ENCODE results near the gene CDKN2A. TPM values are rescaled to one million over a fixed set of nuclear protein-coding genes. Genes with fewer than 3 reads are reported as not detected.
A peak's percentile ranks its signal among the peaks of the same experiment; 100 is the strongest.

CDKN2A gene
- total and polyA plus RNA-seq, 2 donors (not counting 1 experiment from before 2014, with no cell fraction given), result 6.4 to 11.7 TPM

GRCh38 chr9:21972361-21972760, 21.8 kb downstream of the CDKN2A start:
- CTCF ChIA-PET, result interaction anchor here (5.4 kb wide), 1 partner anchor 36 kb away, joined by 43 read pairs; the partner anchor contains the start of gene CDKN2B
- peaks cover 29 to 42% of the 10 kb centered on the region in 2 donors for H3K4me1 ChIP-seq (ENCODE audit: control insufficient read depth in 2 of 2, insufficient read depth in 2 of 2, low read length in 2 of 2)
- no peak overlapping the region for H3K27ac Mint-ChIP-seq
- no peak for TF ChIP-seq EZH2 (IDR thresholded peaks at IDR 0.05; ENCODE audit: borderline replicate concordance, insufficient read depth, low read depth, low read length, poor library complexity, severe bottlenecking)
- no peak for TF ChIP-seq CTCF (IDR thresholded peaks at IDR 0.05)
- H3K9ac ChIP-seq (ENCODE audit: low read length), result no peak overlapping the region
- H2AFZ ChIP-seq (ENCODE audit: insufficient read depth, low read depth, low read length, poor library complexity, severe bottlenecking), result no peak overlapping the region
- peaks cover 25% of the 10 kb centered on the region for H3K4me1 Mint-ChIP-seq
- DNase-seq (no peak), ATAC-seq (ENCODE audit: low read depth) (no peak)
- H3K27ac ChIP-seq (ENCODE audit: low read length in 2 of 2), result no peak overlapping the region
- H3K4me3 Mint-ChIP-seq, result no peak overlapping the region
- no peak overlapping the region for H3K4me2 ChIP-seq (replicated peaks; ENCODE audit: low read depth, low read length, poor library complexity, severe bottlenecking)
- no peaks in the 10 kb centered on the region for H3K79me2 ChIP-seq (ENCODE audit: control insufficient read depth, insufficient read depth, low read length)
- POLR2A ChIA-PET, result interaction anchor here (0.6 kb wide), 1 partner anchor 22 kb away, joined by 3 read pairs; no protein-coding TSS in a partner anchor
- H3K36me3 ChIP-seq (replicated peaks in 1 of 2; ENCODE audit: control extremely low read depth in 1 of 2, control insufficient read depth in 1 of 2, extremely low read depth in 1 of 2, insufficient read depth in 2 of 2, low read length in 1 of 2), result no peaks in the 10 kb centered on the region
- no peak overlapping the region for H3K4me3 ChIP-seq (ENCODE audit: control extremely low read depth in 1 of 5, extremely low read depth in 1 of 5, insufficient read depth in 1 of 5, low read depth in 2 of 5, low read length in 4 of 5)
- H4K20me1 ChIP-seq (ENCODE audit: control insufficient read depth, insufficient read depth, low read length, poor library complexity, severe bottlenecking), result no peaks in the 10 kb centered on the region
- peaks cover 85% of the 10 kb centered on the region for H3K27me3 Mint-ChIP-seq
- intact Hi-C loops (cut with micrococcal nuclease), result loop anchor here (2.0 kb wide), 1 partner anchor 32 kb away; no protein-coding TSS in a partner anchor
- peaks cover 6 to 61% (median 36%) of the 10 kb centered on the region in 3 donors for H3K9me3 ChIP-seq (ENCODE audit: control extremely low read depth in 1 of 3, control insufficient read depth in 2 of 3, insufficient read depth in 1 of 3, low read length in 2 of 3)
- peaks cover 5% of the 10 kb centered on the region for H3K9me3 Mint-ChIP-seq (ENCODE audit: insufficient read depth)
- peaks cover 5 to 98% (median 87%) of the 10 kb centered on the region in 4 experiments for H3K27me3 ChIP-seq (replicated peaks in 1 of 4; ENCODE audit: control extremely low read depth in 1 of 4, control insufficient read depth in 3 of 4, insufficient read depth in 4 of 4, low read length in 3 of 4)

GRCh38 chr9:21970800-21971640, 23.2 kb downstream of the CDKN2A start:
- WGBS (ENCODE audit: insufficient coverage), result 16% methylated on average over 42 of the region's 45 CpGs
- Mint-ChIP-seq H3K9me3 (ENCODE audit: insufficient read depth) (peaks cover 7% of the 10 kb centered on the region), H3K4me1 (peaks cover 27% of the 10 kb centered on the region), H3K4me3 (peak overlapping the region; percentile 40), H3K27ac (peak overlapping the region; percentile 73), H3K27me3 (peaks cover 87% of the 10 kb centered on the region)
- peaks cover 6 to 65% (median 41%) of the 10 kb centered on the region in 3 donors for H3K9me3 ChIP-seq (ENCODE audit: control extremely low read depth in 1 of 3, control insufficient read depth in 2 of 3, insufficient read depth in 1 of 3, low read length in 2 of 3)
- H3K36me3 ChIP-seq (replicated peaks in 1 of 2; ENCODE audit: control extremely low read depth in 1 of 2, control insufficient read depth in 1 of 2, extremely low read depth in 1 of 2, insufficient read depth in 2 of 2, low read length in 1 of 2), result no peaks in the 10 kb centered on the region
- no peaks in the 10 kb centered on the region for H3K79me2 ChIP-seq (ENCODE audit: control insufficient read depth, insufficient read depth, low read length)
- no peak overlapping the region for H2AFZ ChIP-seq (ENCODE audit: insufficient read depth, low read depth, low read length, poor library complexity, severe bottlenecking)
- H3K4me1 ChIP-seq (ENCODE audit: control insufficient read depth in 2 of 2, insufficient read depth in 2 of 2, low read length in 2 of 2), result peaks cover 29 to 45% of the 10 kb centered on the region in 2 donors
- no peak overlapping the region for H3K4me2 ChIP-seq (replicated peaks; ENCODE audit: low read depth, low read length, poor library complexity, severe bottlenecking)
- TF ChIP-seq CTCF (IDR thresholded peaks at IDR 0.05) (no peak), EZH2 (IDR thresholded peaks at IDR 0.05; ENCODE audit: borderline replicate concordance, insufficient read depth, low read depth, low read length, poor library complexity, severe bottlenecking) (no peak)
- intact Hi-C loops (cut with micrococcal nuclease), result no loop called here
- H3K4me3 ChIP-seq (ENCODE audit: control extremely low read depth in 1 of 5, extremely low read depth in 1 of 5, insufficient read depth in 1 of 5, low read depth in 2 of 5, low read length in 4 of 5), result no peak overlapping the region
- H3K27me3 ChIP-seq (replicated peaks in 1 of 4; ENCODE audit: control extremely low read depth in 1 of 4, control insufficient read depth in 3 of 4, insufficient read depth in 4 of 4, low read length in 3 of 4), result peaks cover 5 to 97% (median 86%) of the 10 kb centered on the region in 4 experiments
- no peaks in the 10 kb centered on the region for H4K20me1 ChIP-seq (ENCODE audit: control insufficient read depth, insufficient read depth, low read length, poor library complexity, severe bottlenecking)
- ChIA-PET CTCF (interaction anchor here (1.2 to 5.4 kb wide), 4 partner anchors 12 to 158 kb away, joined by 3 to 43 read pairs (median 5); partner anchors contain the start of genes CDKN2A, CDKN2B and CDKN2B-AS1), POLR2A (interaction anchor here (0.5 kb wide), 1 partner anchor 15 kb away, joined by 12 read pairs; no protein-coding TSS in a partner anchor)
- ATAC-seq (ENCODE audit: low read depth) (no peak), DNase-seq (peak; percentile 35)
- H3K27ac ChIP-seq (ENCODE audit: low read length in 2 of 2), result no peak overlapping the region
- H3K9ac ChIP-seq (ENCODE audit: low read length), result no peak overlapping the region
